ENCODE measurements around the gene ANKRD16. TPM values are rescaled to one million over a fixed set of nuclear protein-coding genes. Genes with fewer than 3 reads are reported as not detected.
"Not testable (repeated sequence)": the region's sequence is repeated elsewhere in the genome, so short reads cannot be mapped to it uniquely, and the experiment has no call there.

The ANKRD16 gene
- total RNA-seq, 1 experiment from 2014 or later = 6.9 TPM

GRCh38 chr10:5840314-5841307 is 49.1 kb downstream of the ANKRD16 start:
- CTCF ChIA-PET = interaction anchor here (0.6 kb wide), 1 partner anchor 155 kb away, joined by 3 read pairs; no protein-coding TSS in a partner anchor
- Histone ChIP-seq H3K9me3 (ENCODE audit: control insufficient read depth, insufficient read depth, low read depth, low read length) (no peaks in the 10 kb centered on the region), H3K36me3 (ENCODE audit: control insufficient read depth, insufficient read depth, low read length) (no peaks in the 10 kb centered on the region), H3K4me3 (ENCODE audit: low read depth in 2 of 2, low read length in 2 of 2) (no peak overlapping the region), H3K4me1 (ENCODE audit: control insufficient read depth, insufficient read depth, low read length) (0 out of 2 replicates have a peak, but pooled peaks cover 3% of the 10 kb centered on the region), H3K27me3 (ENCODE audit: control insufficient read depth, insufficient read depth, low read length) (no peaks in the 10 kb centered on the region), H3K27ac (ENCODE audit: low read length) (no peak overlapping the region)
- POLR2A ChIA-PET = no interaction called here
- DNase-seq (ENCODE audit: low read depth, low spot score) = no peak
- TF ChIP-seq TCF7L2 (IDR thresholded peaks at IDR 0.05; ENCODE audit: low read depth, low read length) (no peak), CTCF (IDR thresholded peaks at IDR 0.05) (no peak), REST (IDR thresholded peaks at IDR 0.05; ENCODE audit: insufficient read depth in 1 of 2, low read depth in 2 of 2, low read length in 1 of 2) (no peak), POLR2AphosphoS5 (IDR thresholded peaks at IDR 0.05; ENCODE audit: low read depth, low read length) (no peak), SIN3A (IDR thresholded peaks at IDR 0.05; ENCODE audit: borderline replicate concordance, insufficient read depth, low read depth, low read length) (no peak)
- intact Hi-C loops (cut with micrococcal nuclease; ENCODE audit: unreplicated experiment) (no loop called here), in situ Hi-C loops (cut with HindIII; ENCODE audit: low pct_unique_long_range_greater_than_20kb, low sequenced_read_pairs) (no loop called here)
- peak; percentile 75; the same call in 1 of the 2 replicates for ATAC-seq
- BruUV-seq (replicated peaks) = no TSS peak

- H3K27ac ChIP-seq (ENCODE audit: low read length); intact Hi-C loops (cut with micrococcal nuclease; ENCODE audit: unreplicated experiment); ATAC-seq; BruUV-seq (replicated peaks); H3K27me3 ChIP-seq (ENCODE audit: control insufficient read depth, insufficient read depth, low read length); H3K4me3 ChIP-seq (ENCODE audit: low read depth in 2 of 2, low read length in 2 of 2); H3K9me3 ChIP-seq (ENCODE audit: control insufficient read depth, insufficient read depth, low read depth, low read length); POLR2A ChIA-PET; H3K4me1 ChIP-seq (ENCODE audit: control insufficient read depth, insufficient read depth, low read length); H3K36me3 ChIP-seq (ENCODE audit: control insufficient read depth, insufficient read depth, low read length); CTCF ChIA-PET; DNase-seq (ENCODE audit: low read depth, low spot score); in situ Hi-C loops (cut with HindIII; ENCODE audit: low pct_unique_long_range_greater_than_20kb, low sequenced_read_pairs): not testable (repeated sequence)
These were observed 53.5 kb downstream of the ANKRD16 start for GRCh38 chr10:5836181-5836580.

Data from Panc1 (cell line).